CD4-positive, alpha-beta memory T cell (primary cell): ENCODE measurements around the gene PYCARD. TPM values are rescaled to one million over a fixed set of nuclear protein-coding genes. Genes with fewer than 3 reads are reported as not detected.

Experiments used
- polyA plus RNA-seq, 2 donors: library from polyadenylated mRNA; unstranded; fragments of 300-500 nt; fragmentation: Illumina TruSeq; gene quantifications; one replicate each; pipeline ENCODE4 v1.2.3, GENCODE V29; 2021
- total RNA-seq, 2 experiments: library from RNA; stranded (reverse); gene quantifications; one replicate each; pipeline ENCODE4 v1.2.3, GENCODE V29; 2021

PYCARD gene
- total and polyA plus RNA-seq, 4 experiments from 2014 or later, result 25.9 to 60.6 (median 39.5) TPM

Other genes starting within 250 kb of the PYCARD start
- gene SETD1A, start 245.0 kb downstream of the PYCARD start, total RNA-seq, result 10 to 100 TPM; 32.1 to 33.2 TPM
- gene SETD1A, start 245.0 kb downstream of the PYCARD start, polyA plus RNA-seq, result 1 to 10 TPM in 1 of 2 donors, not detected in 1; 5.6 TPM
- 1 to 10 TPM; 3.6 to 4.3 TPM for gene HSD3B7, start 217.6 kb downstream of the PYCARD start, total RNA-seq
- gene HSD3B7, start 217.6 kb downstream of the PYCARD start, polyA plus RNA-seq, result 1 to 10 TPM in 1 of 2 donors, under 1 TPM in 1; 0.08 to 1.2 TPM
- gene STX1B, start 192.1 kb downstream of the PYCARD start, total RNA-seq, result 1 to 10 TPM; 1.5 to 2.4 TPM
- gene STX1B, start 192.1 kb downstream of the PYCARD start, polyA plus RNA-seq, result not detected
- gene STX4, start 169.2 kb downstream of the PYCARD start, total RNA-seq, result 100 to 1,000 TPM; 106 to 111 TPM
- 10 to 100 TPM; 21.2 to 33.0 TPM for gene STX4, start 169.2 kb downstream of the PYCARD start, polyA plus RNA-seq
- gene ZNF668, start 128.5 kb downstream of the PYCARD start, total RNA-seq, result 10 to 100 TPM; 11.7 to 13.6 TPM
- 1 to 10 TPM; 3.0 to 6.8 TPM for gene ZNF668, start 128.5 kb downstream of the PYCARD start, polyA plus RNA-seq
- gene ZNF646, start 128.3 kb downstream of the PYCARD start, total RNA-seq, result 10 to 100 TPM; 46.9 to 47.0 TPM
- 1 to 10 TPM in 1 of 2 donors, under 1 TPM in 1; 0.77 to 8.9 TPM for gene ZNF646, start 128.3 kb downstream of the PYCARD start, polyA plus RNA-seq
- 10 to 100 TPM; 13.3 to 13.5 TPM for gene PRSS53, start 113.8 kb downstream of the PYCARD start, total RNA-seq
- under 1 TPM; 0.43 to 0.69 TPM for gene PRSS53, start 113.8 kb downstream of the PYCARD start, polyA plus RNA-seq
- gene VKORC1, start 108.0 kb downstream of the PYCARD start, total RNA-seq, result 10 to 100 TPM; 48.9 to 51.3 TPM
- gene VKORC1, start 108.0 kb downstream of the PYCARD start, polyA plus RNA-seq, result 100 to 1,000 TPM in 1 of 2 donors, 10 to 100 TPM in 1; 93.7 to 114 TPM
- 10 to 100 TPM; 17.0 to 21.1 TPM for gene BCKDK, start 94.4 kb downstream of the PYCARD start, total RNA-seq
- gene BCKDK, start 94.4 kb downstream of the PYCARD start, polyA plus RNA-seq, result 10 to 100 TPM; 22.3 to 24.3 TPM
- 10 to 100 TPM; 90.8 to 94.2 TPM for gene KAT8, start 85.1 kb downstream of the PYCARD start, total RNA-seq
- 10 to 100 TPM; 37.5 to 68.8 TPM for gene KAT8, start 85.1 kb downstream of the PYCARD start, polyA plus RNA-seq
- not detected for gene PRSS8, start 67.0 kb downstream of the PYCARD start, total RNA-seq
- under 1 TPM in 1 of 2 donors, not detected in 1; 0.33 TPM for gene PRSS8, start 67.0 kb downstream of the PYCARD start, polyA plus RNA-seq
- under 1 TPM; 0.33 to 0.67 TPM for gene PRSS36, start 52.7 kb downstream of the PYCARD start, total RNA-seq
- under 1 TPM; 0.47 to 0.94 TPM for gene PRSS36, start 52.7 kb downstream of the PYCARD start, polyA plus RNA-seq
- gene FUS, start 22.6 kb downstream of the PYCARD start, total RNA-seq, result 100 to 1,000 TPM; 500 to 536 TPM
- gene FUS, start 22.6 kb downstream of the PYCARD start, polyA plus RNA-seq, result 100 to 1,000 TPM in 1 of 2 donors, 10 to 100 TPM in 1; 88.1 to 163 TPM
- gene TRIM72, start 11.4 kb upstream of the PYCARD start, total RNA-seq, result not detected
- not detected for gene TRIM72, start 11.4 kb upstream of the PYCARD start, polyA plus RNA-seq
- not detected for gene PYDC1, start 14.4 kb upstream of the PYCARD start, total RNA-seq
- gene PYDC1, start 14.4 kb upstream of the PYCARD start, polyA plus RNA-seq, result not detected
- 1 to 10 TPM; 1.4 to 2.2 TPM for gene ITGAM, start 57.2 kb upstream of the PYCARD start, total RNA-seq
- 1 to 10 TPM; 2.0 to 2.1 TPM for gene ITGAM, start 57.2 kb upstream of the PYCARD start, polyA plus RNA-seq
- gene ITGAX, start 152.4 kb upstream of the PYCARD start, total RNA-seq, result 1 to 10 TPM; 4.6 to 6.3 TPM
- under 1 TPM in 1 of 2 donors, not detected in 1; 0.09 TPM for gene ITGAX, start 152.4 kb upstream of the PYCARD start, polyA plus RNA-seq
- gene ITGAD, start 190.6 kb upstream of the PYCARD start, total RNA-seq, result not detected
- under 1 TPM in 1 of 2 donors, not detected in 1; 0.07 TPM for gene ITGAD, start 190.6 kb upstream of the PYCARD start, polyA plus RNA-seq
- not detected for gene COX6A2, start 225.6 kb upstream of the PYCARD start, total RNA-seq
- not detected for gene COX6A2, start 225.6 kb upstream of the PYCARD start, polyA plus RNA-seq
- under 1 TPM; 0.19 to 0.23 TPM for gene ZNF843, start 240.0 kb upstream of the PYCARD start, total RNA-seq
- gene ZNF843, start 240.0 kb upstream of the PYCARD start, polyA plus RNA-seq, result not detected